Right lobe of liver (tissue), 4 donors: ENCODE data around the gene TRMT44.
A peak's percentile ranks its signal among the peaks of the same experiment; 100 is the strongest.

Source experiments
- CTCF ChIP-seq, 4 donors: fragments of 200-600 bp in 3 of 4; fragments of 450-650 bp in 1 of 4; IDR thresholded peaks; one replicate each; pipeline versions ENCODE4 v1.5.1 to v1.8.0; 2016 to 2022; ENCODE audit warnings: antibody characterized with exemption in 4 of 4, mild to moderate bottlenecking in 2 of 4
- POLR2A ChIP-seq: fragments of 450-650 bp; IDR thresholded peaks from one replicate; pipeline ENCODE4 v1.6.1; 2017; ENCODE audit warnings: antibody characterized with exemption, mild to moderate bottlenecking
- donor health status: DM: no; HTN: no; CAD: no.
- donor health status: DM: no; HTN: no; CAD: no.
- donor health status: DM: no; HTN: yes; CAD: no.

DNA sequence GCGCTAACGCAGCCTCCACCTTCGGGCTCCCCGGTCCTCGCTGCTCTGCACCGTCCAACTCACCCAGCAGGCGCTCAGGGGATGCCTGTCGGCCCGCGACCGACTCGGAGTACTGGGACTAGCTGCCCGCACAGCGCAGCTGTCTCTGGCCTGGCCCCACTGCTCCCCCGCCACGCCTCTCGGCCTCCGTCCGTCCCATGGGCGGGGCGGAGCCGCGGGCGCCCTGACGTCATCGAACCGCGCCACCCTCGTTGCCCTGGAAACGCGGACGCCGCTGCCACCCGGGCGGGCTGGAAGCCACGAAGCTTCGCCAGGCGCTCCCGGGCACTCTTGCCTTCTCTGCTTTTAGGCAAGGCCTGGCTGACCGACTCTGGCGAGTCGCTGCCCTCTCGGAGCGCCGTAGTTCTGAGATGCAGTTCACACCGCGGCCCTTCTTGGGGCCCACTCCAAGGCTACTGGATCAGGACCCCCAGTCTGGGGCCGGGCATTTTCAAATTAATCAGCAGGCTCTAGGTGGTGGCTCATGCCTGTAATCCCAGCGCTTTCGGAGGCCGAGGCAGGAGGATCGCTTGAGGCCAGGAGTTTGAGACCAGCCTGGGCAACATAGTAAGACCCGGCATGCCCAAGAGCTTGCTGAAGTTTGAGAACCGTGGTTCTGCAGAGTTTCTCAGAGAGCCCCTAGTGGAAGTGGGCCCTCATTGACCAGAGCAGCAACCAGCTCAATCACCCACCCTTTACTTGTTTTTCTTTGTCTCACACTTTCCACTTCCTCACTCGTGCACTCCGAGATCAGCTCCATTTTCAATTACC lies 12.1 kb upstream of the TRMT44 start:
- TF ChIP-seq CTCF (IDR thresholded peaks at IDR 0.05) (peak in 2 of 4 donors; percentile 11 to 13), POLR2A (peak; percentile 87)
